NOMO-1 treated with dmso at 0.1 percent for 144 hours (cell line): ENCODE data around the gene TBX6.

ENCODE experiments used
- DNase-seq: peaks from one replicate; lab custom pipeline; 2025; ENCODE audit not compliant: unreplicated experiment; lab: John Stamatoyannopoulos, UW

TBX6 gene

GRCh38 chr16:30087181-30087898 lies 4.4 kb downstream of the TBX6 start:
- peak; percentile 89 for DNase-seq

- DNase-seq = no peak
Measured at GRCh38 chr16:30086291-30087140, 5.2 kb downstream of the TBX6 start.

GRCh38 chr16:30085820-30086219 lies 5.9 kb downstream of the TBX6 start:
- no peak for DNase-seq

GRCh38 chr16:30085247-30085646 lies 6.5 kb downstream of the TBX6 start:
- no peak for DNase-seq

- no peak for DNase-seq
Measured at GRCh38 chr16:30084816-30085159, 6.9 kb downstream of the TBX6 start.

- no peak for DNase-seq
Measured at GRCh38 chr16:30084096-30084815, 7.5 kb downstream of the TBX6 start.

GRCh38 chr16:30083216-30084055 lies 8.3 kb downstream of the TBX6 start:
- DNase-seq = no peak

GRCh38 chr16:30082545-30083090 lies 9.1 kb downstream of the TBX6 start:
- no peak for DNase-seq

- no peak for DNase-seq
Measured at GRCh38 chr16:30079480-30079879, 12.2 kb downstream of the TBX6 start.

GRCh38 chr16:30078744-30079143 lies 13.0 kb downstream of the TBX6 start:
- no peak for DNase-seq

- DNase-seq = no peak
Measured at GRCh38 chr16:30077656-30078055, 14.1 kb downstream of the TBX6 start.

- DNase-seq = no peak
Measured at GRCh38 chr16:30076276-30076791, 15.4 kb downstream of the TBX6 start.

- peak; percentile 90 for DNase-seq
Measured at GRCh38 chr16:30075503-30076275, 16.0 kb downstream of the TBX6 start, which contains the start of gene PPP4C. PPP4C (plus strand) TSS chr16:30075994; CDS start chr16:30076378, 384 bp downstream.

GRCh38 chr16:30070490-30070889 lies 21.2 kb downstream of the TBX6 start:
- DNase-seq = no peak

- no peak for DNase-seq
Measured at GRCh38 chr16:30069611-30070462, 21.9 kb downstream of the TBX6 start.

- no peak for DNase-seq
Measured at GRCh38 chr16:30068750-30069610, 22.7 kb downstream of the TBX6 start.

GRCh38 chr16:30068333-30068732 lies 23.4 kb downstream of the TBX6 start:
- DNase-seq = no peak

- DNase-seq = no peak
Measured at GRCh38 chr16:30067584-30067916, 24.2 kb downstream of the TBX6 start.
